ENCODE measurements around the gene CAPN15. TPM values are rescaled to one million over a fixed set of nuclear protein-coding genes. Genes with fewer than 3 reads are reported as not detected.

The CAPN15 gene
- total RNA-seq, 1 donor from 2014 or later = 39.9 TPM

- Mint-ChIP-seq H3K27me3 (ENCODE audit: unreplicated experiment) (no peaks in the 10 kb centered on the region), H3K36me3 (ENCODE audit: unreplicated experiment) (no peaks in the 10 kb centered on the region), H3K4me1 (ENCODE audit: unreplicated experiment) (peaks cover 33% of the 10 kb centered on the region), H3K27ac (ENCODE audit: unreplicated experiment) (peak overlapping the region; percentile 57), H3K4me3 (ENCODE audit: unreplicated experiment) (no peak overlapping the region), H3K9me3 (ENCODE audit: unreplicated experiment) (no peaks in the 10 kb centered on the region)
- no peak for TF ChIP-seq CTCF (IDR thresholded peaks at IDR 0.05)
- DNase-seq (ENCODE audit: extremely low spot score, unreplicated experiment) = peak; percentile 91
Measured at GRCh38 chr16:535446-536405, 8.2 kb downstream of the CAPN15 start.

DNA sequence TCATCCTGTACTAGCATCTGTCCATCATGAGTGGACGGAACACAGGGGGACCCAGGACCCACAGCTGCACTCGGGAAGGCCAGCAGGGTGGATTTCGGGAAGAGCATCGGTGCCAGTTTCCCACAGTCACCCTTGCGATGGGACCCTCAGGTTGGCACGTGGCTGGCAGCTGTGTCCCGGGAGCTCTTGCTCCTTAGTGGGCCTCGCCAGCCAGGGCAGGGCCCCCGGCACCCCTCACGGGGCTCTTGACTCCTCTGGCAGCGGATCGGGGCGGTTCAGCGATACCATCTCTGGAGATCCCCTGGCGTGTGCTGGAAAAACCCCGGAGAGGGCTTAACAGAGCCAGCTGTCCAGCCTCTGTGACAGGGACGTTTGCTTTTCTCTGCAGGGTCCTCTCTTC, 9.2 kb downstream of the CAPN15 start:
- H3K4me1 Mint-ChIP-seq (ENCODE audit: unreplicated experiment) = peaks cover 33% of the 10 kb centered on the region
- H3K9me3 Mint-ChIP-seq (ENCODE audit: unreplicated experiment) = no peaks in the 10 kb centered on the region
- no peak overlapping the region for H3K4me3 Mint-ChIP-seq (ENCODE audit: unreplicated experiment)
- peak overlapping the region; percentile 27 for H3K27ac Mint-ChIP-seq (ENCODE audit: unreplicated experiment)
- no peak for TF ChIP-seq CTCF (IDR thresholded peaks at IDR 0.05)
- DNase-seq (ENCODE audit: extremely low spot score, unreplicated experiment) = no peak
- no peaks in the 10 kb centered on the region for H3K27me3 Mint-ChIP-seq (ENCODE audit: unreplicated experiment)
- no peaks in the 10 kb centered on the region for H3K36me3 Mint-ChIP-seq (ENCODE audit: unreplicated experiment)

DNA sequence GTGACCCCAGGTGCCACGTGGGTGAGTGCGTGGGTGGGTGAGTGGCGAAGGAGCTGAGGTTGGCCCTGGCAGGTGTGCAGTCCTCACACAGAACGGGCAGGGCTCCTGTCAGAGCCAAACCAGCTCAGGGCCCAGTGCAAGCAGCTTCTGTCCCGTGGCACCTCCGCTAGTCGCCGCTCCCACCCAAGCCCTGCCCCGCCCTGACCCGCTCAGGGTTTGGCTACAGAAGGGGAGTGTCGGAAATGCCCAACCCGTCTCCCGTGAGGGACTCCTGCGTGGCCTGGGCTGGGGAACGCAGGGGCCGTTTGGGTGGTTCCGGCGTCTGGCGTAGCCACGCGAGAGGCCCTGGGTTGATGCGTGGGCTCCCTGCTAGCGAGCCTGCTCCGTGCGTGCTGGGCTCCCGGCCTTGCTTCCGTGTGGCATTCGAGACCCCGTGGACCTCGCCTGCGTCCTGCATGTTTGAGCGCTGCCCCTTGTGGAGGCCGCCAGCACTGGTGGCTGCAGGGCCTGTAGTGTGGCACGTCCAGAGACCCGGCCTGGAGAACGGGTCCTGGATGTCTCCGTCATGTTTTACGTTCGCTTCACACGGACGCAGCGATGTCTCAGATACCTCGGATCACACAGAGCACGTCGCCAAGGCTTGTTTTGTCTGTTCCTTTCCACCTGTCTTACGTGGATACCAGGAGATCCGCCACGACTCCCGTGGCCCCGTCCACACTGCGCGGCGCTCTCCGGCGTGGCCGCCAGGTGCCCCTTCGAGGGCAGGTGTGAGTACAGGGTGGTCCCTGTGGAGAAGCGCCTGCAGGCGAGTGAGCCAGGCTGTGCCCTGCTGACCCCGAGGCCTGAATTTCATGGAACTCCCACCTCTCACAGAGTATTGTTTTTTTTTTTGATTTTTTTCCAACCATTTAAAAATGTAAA, 10.2 kb downstream of the CAPN15 start:
- Mint-ChIP-seq H3K4me3 (ENCODE audit: unreplicated experiment) (no peak overlapping the region), H3K36me3 (ENCODE audit: unreplicated experiment) (no peaks in the 10 kb centered on the region), H3K27me3 (ENCODE audit: unreplicated experiment) (no peaks in the 10 kb centered on the region), H3K27ac (ENCODE audit: unreplicated experiment) (no peak overlapping the region), H3K9me3 (ENCODE audit: unreplicated experiment) (no peaks in the 10 kb centered on the region), H3K4me1 (ENCODE audit: unreplicated experiment) (peaks cover 38% of the 10 kb centered on the region)
- TF ChIP-seq CTCF (IDR thresholded peaks at IDR 0.05) = peak; percentile 7
- DNase-seq (ENCODE audit: extremely low spot score, unreplicated experiment) = no peak

GRCh38 chr16:539901-540530, 12.5 kb downstream of the CAPN15 start:
- H3K4me1 Mint-ChIP-seq (ENCODE audit: unreplicated experiment) = peaks cover 37% of the 10 kb centered on the region
- H3K27ac Mint-ChIP-seq (ENCODE audit: unreplicated experiment) = peak overlapping the region; percentile 71
- peak overlapping the region; percentile 35 for H3K4me3 Mint-ChIP-seq (ENCODE audit: unreplicated experiment)
- peak; percentile 35 for TF ChIP-seq CTCF (IDR thresholded peaks at IDR 0.05)
- H3K36me3 Mint-ChIP-seq (ENCODE audit: unreplicated experiment) = no peaks in the 10 kb centered on the region
- H3K27me3 Mint-ChIP-seq (ENCODE audit: unreplicated experiment) = no peaks in the 10 kb centered on the region
- H3K9me3 Mint-ChIP-seq (ENCODE audit: unreplicated experiment) = no peaks in the 10 kb centered on the region
- DNase-seq (ENCODE audit: extremely low spot score, unreplicated experiment) = no peak
